GM19035 (cell line): ENCODE results near the gene SHOX.
"Not testable (repeated sequence)": the region's sequence is repeated elsewhere in the genome, so short reads cannot be mapped to it uniquely, and the experiment has no call there.

Experiments used
- ATAC-seq: cut with Tn5 transposase; IDR thresholded peaks from one replicate; pipeline ENCODE4 v1.9.1; 2021; ENCODE audit not compliant: unreplicated experiment

Gene SHOX

DNA sequence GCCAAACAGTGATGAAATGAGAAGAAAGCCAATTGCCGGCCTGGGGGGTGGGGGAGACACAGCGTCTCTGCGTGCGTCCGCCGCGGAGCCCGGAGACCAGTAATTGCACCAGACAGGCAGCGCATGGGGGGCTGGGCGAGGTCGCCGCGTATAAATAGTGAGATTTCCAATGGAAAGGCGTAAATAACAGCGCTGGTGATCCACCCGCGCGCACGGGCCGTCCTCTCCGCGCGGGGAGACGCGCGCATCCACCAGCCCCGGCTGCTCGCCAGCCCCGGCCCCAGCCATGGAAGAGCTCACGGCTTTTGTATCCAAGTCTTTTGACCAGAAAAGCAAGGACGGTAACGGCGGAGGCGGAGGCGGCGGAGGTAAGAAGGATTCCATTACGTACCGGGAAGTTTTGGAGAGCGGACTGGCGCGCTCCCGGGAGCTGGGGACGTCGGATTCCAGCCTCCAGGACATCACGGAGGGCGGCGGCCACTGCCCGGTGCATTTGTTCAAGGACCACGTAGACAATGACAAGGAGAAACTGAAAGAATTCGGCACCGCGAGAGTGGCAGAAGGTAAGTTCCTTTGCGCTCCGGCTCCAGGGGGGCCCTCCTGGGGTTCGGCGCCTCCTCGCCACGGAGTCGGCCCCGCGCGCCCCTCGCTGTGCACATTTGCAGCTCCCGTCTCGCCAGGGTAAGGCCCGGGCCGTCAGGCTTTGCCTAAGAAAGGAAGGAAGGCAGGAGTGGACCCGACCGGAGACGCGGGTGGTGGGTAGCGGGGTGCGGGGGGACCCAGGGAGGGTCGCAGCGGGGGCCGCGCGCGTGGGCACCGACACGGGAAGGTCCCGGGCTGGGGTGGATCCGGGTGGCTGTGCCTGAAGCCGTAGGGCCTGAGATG is at the start of gene SHOX:
SHOX (plus strand) TSS at position 180 of the 885 bp plus-strand sequence; CDS start at position 287, 107 bp downstream.
- ATAC-seq = no peak

GRCh38 chrX:581066-581465 is 49.5 kb upstream of the SHOX start:
- ATAC-seq = no peak

DNA sequence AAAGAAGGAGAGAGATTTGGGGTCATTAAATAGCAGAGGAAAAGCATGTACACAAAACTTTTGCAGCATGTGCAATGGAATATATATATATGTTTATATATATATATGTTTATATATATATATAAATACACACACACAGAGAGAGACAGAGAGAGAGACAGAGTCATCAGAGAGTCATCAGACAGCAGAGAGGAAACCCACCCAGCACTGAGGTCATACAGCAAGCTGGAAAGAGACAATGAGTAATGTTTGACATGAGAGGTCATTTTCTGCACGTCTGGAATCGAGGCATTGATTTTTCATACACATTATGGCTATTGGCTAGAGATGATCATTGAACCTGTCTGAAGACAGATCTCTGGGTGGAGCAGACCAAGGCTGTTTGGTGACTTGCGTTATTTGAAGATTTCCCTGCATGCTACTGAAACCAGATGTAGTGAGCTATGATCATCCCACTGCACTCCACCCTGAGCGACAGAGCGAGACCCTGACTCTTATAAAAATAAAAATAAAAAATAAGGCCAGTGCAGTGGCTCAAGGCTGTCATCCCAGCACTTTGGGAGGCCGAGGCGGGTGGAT is 48.8 kb upstream of the SHOX start:
- no peak for ATAC-seq

DNA sequence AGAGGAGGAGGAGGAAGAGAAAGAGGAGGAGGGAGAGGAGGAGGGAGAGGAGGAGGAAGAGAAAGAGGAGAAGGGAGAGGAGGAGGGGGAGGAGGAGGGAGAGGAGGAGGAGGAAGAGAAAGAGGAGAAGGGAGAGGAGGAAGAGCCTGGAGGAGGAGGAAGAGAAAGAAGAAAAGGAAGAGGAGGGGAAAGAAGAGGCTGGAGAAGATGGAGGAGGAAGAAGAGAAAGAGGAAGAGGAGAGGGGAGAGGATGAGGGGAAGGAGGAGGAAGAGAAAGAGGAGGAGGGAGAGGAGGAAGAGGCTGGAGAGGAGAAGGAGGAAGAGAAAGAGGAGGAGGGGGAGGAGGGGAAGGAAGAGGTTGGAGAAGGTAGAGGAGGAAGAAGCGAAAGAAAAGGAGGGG is 46.0 kb upstream of the SHOX start:
- no peak for ATAC-seq

- no peak for ATAC-seq
Measured at GRCh38 chrX:585115-585808, 45.3 kb upstream of the SHOX start.

DNA sequence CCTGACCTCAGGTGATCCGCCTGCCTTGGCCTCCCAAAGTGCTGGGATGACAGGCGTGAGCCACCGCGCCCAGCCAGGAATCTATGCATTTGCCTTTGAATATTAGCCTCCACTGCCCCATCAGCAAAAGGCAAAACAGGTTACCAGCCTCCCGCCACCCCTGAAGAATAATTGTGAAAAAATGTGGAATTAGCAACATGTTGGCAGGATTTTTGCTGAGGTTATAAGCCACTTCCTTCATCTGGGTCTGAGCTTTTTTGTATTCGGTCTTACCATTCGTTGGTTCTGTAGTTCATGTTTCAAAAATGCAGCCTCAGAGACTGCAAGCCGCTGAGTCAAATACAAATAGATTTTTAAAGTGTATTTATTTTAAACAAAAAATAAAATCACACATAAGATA is 44.2 kb upstream of the SHOX start:
- ATAC-seq = no peak

- ATAC-seq = not testable (repeated sequence)
Measured at GRCh38 chrX:589261-589660, 41.3 kb upstream of the SHOX start.

DNA sequence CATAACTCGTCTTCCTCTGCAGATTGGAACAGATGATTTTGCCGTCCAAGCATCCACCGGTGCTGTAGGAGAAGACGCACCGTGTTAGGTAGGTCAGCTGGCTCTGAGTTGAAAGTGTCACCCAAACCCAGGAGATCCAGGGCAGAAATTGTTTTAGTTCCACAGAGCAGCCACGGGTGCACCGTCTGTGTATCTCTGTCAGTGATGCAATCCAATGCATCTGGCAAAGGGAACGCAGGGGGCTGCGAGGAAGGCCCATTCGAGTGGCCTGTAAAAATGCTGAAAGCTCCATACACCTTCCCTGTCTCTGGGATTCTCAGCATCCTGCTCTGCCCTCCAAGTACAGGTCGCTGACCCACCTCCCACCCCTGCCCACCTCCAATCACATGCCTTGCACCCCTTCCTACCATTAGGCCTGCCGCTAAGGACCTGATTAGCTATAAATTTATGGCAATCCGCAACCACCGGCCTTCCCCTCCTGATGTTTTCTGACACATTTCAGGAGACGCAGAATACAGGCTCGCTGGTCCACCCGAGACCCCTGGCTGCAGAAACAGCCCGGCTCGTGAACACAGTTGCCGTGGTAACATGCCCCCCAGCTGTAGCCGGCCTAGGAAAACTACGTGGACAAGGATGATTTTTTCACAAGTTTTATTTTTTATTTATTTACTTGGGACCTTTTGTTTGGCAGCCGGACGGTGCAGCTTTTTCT is 39.7 kb upstream of the SHOX start:
- no peak for ATAC-seq

GRCh38 chrX:599837-600715 is 30.5 kb upstream of the SHOX start:
- ATAC-seq = no peak

GRCh38 chrX:603029-603428 is 27.6 kb upstream of the SHOX start:
- not testable (repeated sequence) for ATAC-seq

DNA sequence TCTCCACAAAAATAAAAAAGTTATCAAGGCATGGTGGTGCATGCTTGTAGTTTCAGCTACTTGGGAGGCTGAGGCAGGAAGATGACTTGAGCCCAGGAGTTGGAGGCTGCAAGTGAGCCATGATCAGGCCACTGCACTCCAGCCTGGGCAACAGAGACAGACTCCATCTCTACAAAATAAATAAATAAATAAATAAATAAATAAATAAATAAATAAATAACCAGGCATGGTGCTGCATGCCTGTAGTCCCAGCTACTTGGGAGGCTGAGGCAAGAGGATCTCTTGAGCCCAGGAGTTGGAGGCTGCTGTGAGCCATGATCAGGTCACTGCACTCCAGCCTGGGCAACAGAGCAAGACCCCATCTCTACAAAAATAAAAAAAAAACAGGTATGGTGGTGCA is 26.0 kb upstream of the SHOX start:
- not testable (repeated sequence) for ATAC-seq

DNA sequence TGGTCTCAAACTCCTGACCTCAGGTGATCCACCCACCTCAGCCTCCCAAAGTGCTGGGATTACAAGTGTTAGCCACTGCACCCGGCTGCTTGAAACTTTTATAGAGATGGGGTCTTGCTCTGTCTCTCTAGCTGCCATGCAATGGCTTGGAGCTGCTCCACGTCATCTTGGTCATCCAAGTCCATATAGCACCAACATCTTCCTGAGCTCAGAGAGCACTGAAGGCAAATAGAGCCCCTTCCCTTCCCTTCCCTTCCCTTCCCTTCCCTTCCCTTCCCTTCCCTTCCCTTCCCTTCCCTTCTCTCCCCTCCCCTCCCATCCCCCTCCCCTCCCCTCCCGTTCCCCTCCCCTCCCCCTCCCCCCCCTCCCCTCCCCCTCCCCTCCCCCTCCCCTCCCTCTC is 22.5 kb upstream of the SHOX start:
- ATAC-seq = not testable (repeated sequence)

DNA sequence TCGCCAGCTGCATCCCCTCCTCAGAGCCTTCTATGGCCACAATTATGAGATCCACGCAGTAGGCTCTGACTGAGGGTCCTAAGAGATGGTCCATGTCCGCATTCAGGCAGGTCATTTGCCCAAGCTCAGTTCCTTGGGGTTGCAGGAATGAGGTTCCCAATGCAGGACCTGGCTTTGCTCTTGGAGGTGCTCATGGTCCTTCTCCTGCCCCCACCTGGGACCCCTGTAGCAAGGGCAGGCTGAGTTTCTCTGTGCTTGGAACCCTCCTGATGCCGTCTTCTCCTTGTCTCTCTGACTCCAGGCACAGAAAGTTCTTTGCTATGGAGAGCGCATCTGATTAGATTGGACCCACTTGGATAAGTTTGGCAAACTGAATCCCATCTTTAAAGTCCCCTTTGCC is 16.5 kb upstream of the SHOX start:
- ATAC-seq = no peak

GRCh38 chrX:617401-617800 is 13.2 kb upstream of the SHOX start:
- ATAC-seq = no peak

- ATAC-seq = no peak
Measured at GRCh38 chrX:617891-618290, 12.7 kb upstream of the SHOX start.

DNA sequence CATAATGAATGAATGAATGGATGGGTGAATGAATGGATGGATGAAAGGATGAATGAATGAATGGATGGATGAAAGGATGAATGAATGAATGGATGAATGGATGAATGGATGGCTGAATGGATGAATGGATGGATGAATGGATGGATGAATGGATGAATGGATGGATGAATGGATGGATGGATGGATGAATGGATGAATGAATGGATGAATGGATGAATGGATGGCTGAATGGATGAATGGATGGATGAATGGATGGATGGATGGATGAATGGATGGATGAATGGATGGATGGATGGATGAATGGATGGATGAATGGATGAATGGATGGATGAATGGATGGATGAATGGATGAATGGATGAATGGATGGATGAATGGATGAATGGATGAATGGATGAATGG is 12.3 kb upstream of the SHOX start:
- not testable (repeated sequence) for ATAC-seq

DNA sequence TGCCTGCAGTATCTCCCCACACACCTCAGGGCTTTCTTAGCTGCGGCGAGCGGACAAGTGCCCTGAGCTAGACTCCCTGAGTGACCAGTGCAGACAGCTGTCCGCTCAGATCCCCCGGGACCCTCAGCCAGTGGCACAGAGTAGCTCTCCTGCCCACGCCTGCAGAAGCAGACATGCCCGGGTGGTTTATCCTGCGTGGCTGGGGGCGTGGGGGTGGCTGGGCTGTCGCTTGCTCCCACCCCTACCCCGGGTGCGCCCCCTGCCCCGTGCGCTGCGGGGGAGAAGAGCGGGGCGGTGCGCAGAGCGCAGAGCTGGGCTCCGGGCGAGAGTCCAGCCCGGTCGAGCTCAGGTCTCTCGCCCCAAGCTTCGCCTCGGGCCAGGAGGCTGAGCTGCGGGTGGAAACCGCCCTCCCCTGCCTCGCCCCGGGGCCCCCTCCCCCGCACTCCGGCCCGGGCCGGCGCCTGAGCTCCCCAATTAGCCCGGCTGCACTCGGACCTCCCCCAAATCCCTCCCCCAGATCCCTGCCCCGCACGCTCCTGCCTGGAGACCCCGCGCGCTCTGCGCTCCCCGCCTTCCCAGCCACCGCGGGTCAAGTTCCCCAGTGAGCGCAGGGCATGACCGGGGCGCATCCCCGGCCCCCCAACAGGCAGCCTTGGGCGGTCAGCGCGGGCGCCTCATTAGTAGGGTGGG is 11.7 kb upstream of the SHOX start:
- ATAC-seq = no peak

GRCh38 chrX:619451-619811 is 11.2 kb upstream of the SHOX start:
- ATAC-seq = no peak

DNA sequence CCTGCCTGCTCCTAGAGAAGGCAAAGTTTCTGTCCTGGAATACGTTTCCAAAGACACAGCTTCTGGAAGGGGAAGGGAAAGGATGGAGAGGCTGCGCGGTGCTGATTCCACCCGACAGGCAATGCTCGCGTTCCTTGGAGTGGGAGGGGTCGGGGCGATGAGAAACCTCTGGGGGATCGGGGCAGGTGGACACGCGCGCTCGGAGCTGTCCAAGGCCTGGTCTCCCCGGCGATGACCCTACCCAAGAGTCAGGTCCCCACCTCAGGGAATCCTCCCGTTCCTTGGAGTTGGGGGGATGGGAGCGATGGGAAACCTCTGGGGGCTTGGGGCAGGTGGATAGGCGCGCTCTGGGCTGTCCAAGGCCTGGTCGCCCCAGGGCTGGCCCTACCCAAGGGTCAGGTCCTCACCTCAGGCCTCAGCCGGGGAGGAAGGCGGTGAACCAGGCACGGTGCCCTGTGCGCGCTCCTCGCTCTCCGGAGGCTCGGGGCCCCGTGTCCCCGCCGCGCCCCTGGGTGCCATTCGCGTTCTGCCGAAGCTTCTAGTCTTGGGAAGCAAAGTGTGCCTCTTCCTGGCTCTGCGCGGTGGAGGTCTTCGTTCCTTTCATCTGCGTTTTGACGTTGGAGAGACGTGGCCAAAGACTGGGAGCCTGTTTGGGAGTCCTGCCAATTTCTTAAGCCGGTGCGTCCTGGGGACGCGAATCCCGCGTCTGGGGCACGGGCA is 10.6 kb upstream of the SHOX start:
- ATAC-seq = no peak
